ENCODE measurements around the gene PHF19.

GRCh38 chr9:120866651-120867050 lies 10.3 kb downstream of the PHF19 start:
- TF ChIP-seq, protein P1, sequence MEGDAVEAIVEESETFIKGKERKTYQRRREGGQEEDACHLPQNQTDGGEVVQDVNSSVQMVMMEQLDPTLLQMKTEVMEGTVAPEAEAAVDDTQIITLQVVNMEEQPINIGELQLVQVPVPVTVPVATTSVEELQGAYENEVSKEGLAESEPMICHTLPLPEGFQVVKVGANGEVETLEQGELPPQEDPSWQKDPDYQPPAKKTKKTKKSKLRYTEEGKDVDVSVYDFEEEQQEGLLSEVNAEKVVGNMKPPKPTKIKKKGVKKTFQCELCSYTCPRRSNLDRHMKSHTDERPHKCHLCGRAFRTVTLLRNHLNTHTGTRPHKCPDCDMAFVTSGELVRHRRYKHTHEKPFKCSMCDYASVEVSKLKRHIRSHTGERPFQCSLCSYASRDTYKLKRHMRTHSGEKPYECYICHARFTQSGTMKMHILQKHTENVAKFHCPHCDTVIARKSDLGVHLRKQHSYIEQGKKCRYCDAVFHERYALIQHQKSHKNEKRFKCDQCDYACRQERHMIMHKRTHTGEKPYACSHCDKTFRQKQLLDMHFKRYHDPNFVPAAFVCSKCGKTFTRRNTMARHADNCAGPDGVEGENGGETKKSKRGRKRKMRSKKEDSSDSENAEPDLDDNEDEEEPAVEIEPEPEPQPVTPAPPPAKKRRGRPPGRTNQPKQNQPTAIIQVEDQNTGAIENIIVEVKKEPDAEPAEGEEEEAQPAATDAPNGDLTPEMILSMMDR (IDR thresholded peaks at IDR 0.05) = no peak
- TF ChIP-seq EP300 (IDR thresholded peaks at IDR 0.05; ENCODE audit: low read depth) = no peak
- no peak for TF ChIP-seq POLR2A (IDR thresholded peaks at IDR 0.05)
